ENCODE data around the gene TECTA. TPM values are rescaled to one million over a fixed set of nuclear protein-coding genes. Genes with fewer than 3 reads are reported as not detected.

Gene TECTA
- total and polyA plus RNA-seq, 2 of the 8 experiments (the other 6 are each of a cell fraction or from before 2014, with no cell fraction given): 0.59 to 1.0 TPM

GRCh38 chr11:121082219-121082618 is 18.8 kb upstream of the TECTA start (continued):
- TF ChIP-seq SAP30 (IDR thresholded peaks at IDR 0.05; ENCODE audit: insufficient read depth, insufficient replicate concordance, low read length) (no peak), RAD21 (IDR thresholded peaks at IDR 0.05 in 1 of 2, conservative IDR thresholded peaks at IDR 0.05 in 1 of 2; ENCODE audit: low read depth in 2 of 2, low read length in 2 of 2) (no peak), MAFK (IDR thresholded peaks at IDR 0.05; ENCODE audit: low read depth, low read length) (no peak)

Data from H1 (cell line).